HS-27A (cell line): ENCODE data around the gene SUMO4.
A peak's percentile ranks its signal among the peaks of the same experiment; 100 is the strongest.
"Not testable (repeated sequence)": the region's sequence is repeated elsewhere in the genome, so short reads cannot be mapped to it uniquely, and the experiment has no call there.

Experiments
- DNase-seq: peaks from one replicate; pipeline ENCODE4 v3.0.0-alpha.2; 2012; ENCODE audit warnings: low read depth, missing footprints

SUMO4 gene

GRCh38 chr6:149431905-149432775 is 32.1 kb downstream of the SUMO4 start:
- peak; percentile 71 for DNase-seq

- no peak for DNase-seq
Measured at GRCh38 chr6:149433405-149433804, 33.3 kb downstream of the SUMO4 start.

- no peak for DNase-seq
Measured at GRCh38 chr6:149433881-149434280, 33.8 kb downstream of the SUMO4 start.

- DNase-seq = no peak
Measured at GRCh38 chr6:149435919-149436586, 36.0 kb downstream of the SUMO4 start.

- no peak for DNase-seq
Measured at GRCh38 chr6:149436647-149437046, 36.6 kb downstream of the SUMO4 start.

GRCh38 chr6:149437212-149437611 is 37.1 kb downstream of the SUMO4 start:
- no peak for DNase-seq

GRCh38 chr6:149438855-149439254 is 38.8 kb downstream of the SUMO4 start:
- no peak for DNase-seq

- DNase-seq = no peak
Measured at GRCh38 chr6:149439626-149440025, 39.6 kb downstream of the SUMO4 start.

GRCh38 chr6:149440735-149441671 is 40.9 kb downstream of the SUMO4 start:
- DNase-seq = no peak

- no peak for DNase-seq
Measured at GRCh38 chr6:149441740-149442139, 41.7 kb downstream of the SUMO4 start.

- no peak for DNase-seq
Measured at GRCh38 chr6:149443411-149444181, 43.5 kb downstream of the SUMO4 start.

- DNase-seq = not testable (repeated sequence)
Measured at GRCh38 chr6:149444360-149445094, 44.5 kb downstream of the SUMO4 start.

- no peak for DNase-seq
Measured at GRCh38 chr6:149445095-149445466, 45.0 kb downstream of the SUMO4 start.

- DNase-seq = no peak
Measured at GRCh38 chr6:149445573-149445972, 45.5 kb downstream of the SUMO4 start.

GRCh38 chr6:149446791-149447376 is 46.8 kb downstream of the SUMO4 start:
- DNase-seq = no peak

- no peak for DNase-seq
Measured at GRCh38 chr6:149448821-149449453, 48.9 kb downstream of the SUMO4 start.

- no peak for DNase-seq
Measured at GRCh38 chr6:149449831-149450678, 50.0 kb downstream of the SUMO4 start.
